NCI-H446 (cell line): ENCODE data around the gene EIF3B.
"Not testable (repeated sequence)": the region's sequence is repeated elsewhere in the genome, so short reads cannot be mapped to it uniquely, and the experiment has no call there.

Experiments
- DNase-seq, 2 experiments: peaks; one replicate each; lab custom pipeline; 2025; lab: John Stamatoyannopoulos, UW

Gene EIF3B

DNA sequence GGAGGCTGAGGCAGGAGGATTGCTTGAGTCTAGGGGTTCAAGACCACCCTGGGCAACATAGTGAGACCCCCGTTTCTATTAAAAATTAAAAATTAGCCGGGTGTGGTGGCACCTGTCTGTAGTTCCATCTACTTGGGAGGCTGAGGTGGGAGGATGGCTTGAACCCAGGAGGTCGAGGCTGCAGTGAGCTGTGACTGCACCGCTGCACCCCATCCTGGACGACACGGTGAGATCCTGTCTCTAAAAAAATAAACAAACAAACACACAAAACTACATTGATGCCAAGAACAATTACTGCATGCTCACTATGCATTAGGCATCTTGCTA lies 48.0 kb downstream of the EIF3B start:
- no peak for DNase-seq

DNA sequence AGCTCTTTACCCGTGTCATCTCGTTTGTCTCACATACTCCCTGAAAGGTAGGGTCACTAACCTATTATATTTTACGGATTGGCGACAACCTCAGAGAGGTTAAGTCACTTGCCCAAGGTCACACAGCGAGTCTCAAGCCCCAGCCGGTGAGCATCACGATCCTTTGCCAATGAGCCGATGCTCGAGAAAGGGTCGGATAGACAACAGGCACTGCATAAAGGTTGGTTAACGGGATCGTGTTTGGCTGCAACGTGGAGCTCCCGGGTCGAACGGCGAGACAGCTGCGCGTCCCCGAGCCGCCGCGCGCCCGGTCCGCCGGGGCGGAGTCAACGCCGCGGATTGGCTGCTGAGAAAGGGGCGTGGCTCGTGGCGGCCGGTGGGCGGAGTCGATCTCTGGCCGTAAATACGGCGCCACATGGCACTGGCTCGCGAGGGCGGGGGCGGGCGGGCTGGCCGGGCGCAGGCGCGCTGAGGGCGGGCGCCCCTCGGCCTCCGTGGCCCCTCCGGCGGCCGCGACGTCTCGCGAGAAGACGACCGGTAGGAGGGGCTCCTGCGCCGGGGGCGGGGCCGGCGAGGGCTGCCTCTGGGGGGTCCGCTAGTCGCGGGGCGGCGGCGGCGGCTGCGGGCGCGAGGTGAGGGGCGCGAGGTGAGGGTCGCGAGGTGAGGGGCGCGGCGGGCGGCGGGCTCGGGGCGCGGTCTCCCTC lies 48.5 kb downstream of the EIF3B start, which contains the start of gene CHST12:
Gene CHST12, plus strand, starts transcription at position 598 of the 704 bp plus-strand sequence. CDS start 29,029 bp downstream, outside the sequence.
- peak; percentile 80 to 98 for DNase-seq

DNA sequence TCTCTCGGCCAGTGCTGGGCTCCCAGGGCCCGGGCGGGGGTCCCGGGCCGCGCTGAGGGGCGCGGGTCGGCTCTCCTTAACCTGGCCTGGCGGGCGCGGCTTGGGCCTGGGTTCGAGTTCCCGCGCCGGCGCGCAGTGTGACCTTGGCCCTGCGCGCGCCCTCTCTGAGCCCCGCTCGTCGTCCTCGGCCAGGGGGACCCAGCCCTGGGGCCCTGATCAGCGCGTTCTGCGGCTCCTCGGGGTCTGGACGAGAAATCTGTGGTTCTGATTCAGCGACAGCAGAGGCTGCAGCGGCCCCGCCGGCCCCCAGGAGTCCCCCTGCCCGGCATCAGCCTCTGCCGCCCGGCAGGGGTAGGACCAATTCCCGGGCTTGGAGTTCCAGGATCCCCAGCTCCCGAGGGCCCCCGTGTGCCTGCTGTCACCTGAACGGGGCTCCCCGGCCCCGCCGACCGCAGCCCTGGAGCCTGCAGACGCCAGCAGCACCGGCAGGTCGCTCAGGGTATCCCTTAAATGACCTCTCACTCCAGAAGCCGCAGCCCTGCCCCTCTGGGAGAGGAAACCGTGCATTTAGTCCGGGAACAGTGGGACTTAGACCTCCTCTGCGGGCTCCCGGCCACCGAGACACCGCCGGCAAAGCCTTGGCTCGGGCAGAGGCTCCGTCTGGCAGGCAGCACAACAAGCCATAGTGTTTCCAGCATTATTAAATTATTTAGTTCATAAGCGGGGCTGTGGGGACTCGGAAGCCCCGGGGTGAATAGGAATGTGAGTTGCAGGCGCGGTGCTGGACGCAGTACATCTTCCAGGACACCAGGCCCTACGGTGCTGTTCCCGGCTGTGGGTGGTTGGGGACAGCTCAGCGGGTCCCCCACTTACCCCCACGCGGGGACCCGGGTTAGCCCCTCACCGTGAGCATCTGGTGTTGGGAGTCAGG lies 49.4 kb downstream of the EIF3B start:
- peak; percentile 7 to 43 for DNase-seq

DNA sequence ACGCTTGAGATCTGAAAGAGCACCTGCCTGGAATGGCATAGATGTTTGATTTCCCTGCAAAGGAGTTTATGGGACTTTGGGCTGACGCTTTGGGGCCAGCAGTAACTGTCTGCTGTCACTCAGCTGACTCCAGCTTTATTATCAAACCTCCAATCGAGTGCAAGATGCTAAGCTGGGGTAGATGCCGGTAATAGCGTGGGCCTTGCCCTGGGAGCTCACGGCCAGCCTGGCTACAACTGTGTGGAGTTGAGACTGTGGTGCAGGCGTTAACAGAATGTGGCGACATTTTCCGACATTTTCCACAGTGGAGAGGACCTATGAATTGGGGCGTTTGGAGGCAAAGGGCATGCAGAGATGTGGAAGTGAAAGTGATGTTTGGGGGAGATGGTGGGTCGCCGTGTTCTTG lies 50.1 kb downstream of the EIF3B start:
- DNase-seq, result no peak

GRCh38 chr7:2405201-2405600 lies 50.6 kb downstream of the EIF3B start:
- no peak for DNase-seq

DNA sequence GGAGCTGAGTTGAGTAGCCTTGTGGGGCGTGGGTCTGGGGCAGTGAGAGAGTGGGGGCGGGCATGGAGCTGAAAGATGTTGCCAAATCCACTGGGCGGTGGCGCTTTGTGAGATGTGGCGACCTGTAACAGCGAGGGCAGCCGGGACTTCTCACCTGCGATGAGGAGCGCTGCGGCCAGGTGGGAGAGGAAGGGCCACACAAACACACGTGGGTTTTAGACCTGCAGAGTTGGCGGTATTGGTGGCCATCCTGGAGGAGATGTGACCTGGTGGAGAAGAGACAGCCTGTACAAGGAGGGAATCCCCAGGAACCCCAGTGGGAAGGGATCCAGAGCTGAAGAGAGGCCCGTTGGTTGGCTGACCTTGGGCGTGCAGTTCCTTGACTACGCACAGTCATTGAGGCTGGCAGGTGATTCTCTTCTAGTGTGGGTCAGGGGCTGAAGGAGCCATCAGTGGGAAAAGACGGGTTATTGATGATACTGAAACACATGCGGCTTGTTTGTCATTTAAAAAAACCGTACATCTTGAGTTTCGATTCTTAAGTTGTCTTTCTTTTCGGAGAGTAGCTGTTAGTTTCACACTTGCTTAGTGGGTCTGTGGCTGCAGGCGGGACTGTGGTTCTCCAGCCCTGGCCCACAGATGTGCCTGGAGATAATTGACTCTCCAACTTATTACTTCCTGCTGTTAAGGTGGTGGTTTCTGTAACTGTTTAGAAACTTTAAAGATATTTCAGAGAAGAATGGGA lies 51.1 kb downstream of the EIF3B start:
- DNase-seq, result no peak

- no peak for DNase-seq
Observed at GRCh38 chr7:2409745-2410414, 55.3 kb downstream of the EIF3B start.

DNA sequence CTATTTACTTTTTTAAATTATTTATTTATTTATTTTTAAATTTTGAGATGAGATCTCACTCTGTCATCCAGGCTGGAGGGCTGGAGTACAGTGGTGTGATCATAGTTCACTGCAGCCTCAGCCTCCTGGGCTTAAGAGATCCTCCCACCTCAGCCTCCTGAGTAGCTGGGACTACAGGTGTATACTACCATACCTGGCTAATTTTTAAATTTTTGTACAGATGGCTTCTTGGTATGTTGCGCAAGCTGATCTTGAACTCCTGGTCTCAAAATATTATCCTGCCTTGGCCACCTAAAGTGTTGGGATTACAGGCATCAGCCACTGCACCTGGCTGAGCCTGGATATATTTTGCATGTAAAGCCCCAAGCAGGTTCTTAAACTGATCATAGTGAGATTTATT lies 56.4 kb downstream of the EIF3B start:
- DNase-seq, result no peak

DNA sequence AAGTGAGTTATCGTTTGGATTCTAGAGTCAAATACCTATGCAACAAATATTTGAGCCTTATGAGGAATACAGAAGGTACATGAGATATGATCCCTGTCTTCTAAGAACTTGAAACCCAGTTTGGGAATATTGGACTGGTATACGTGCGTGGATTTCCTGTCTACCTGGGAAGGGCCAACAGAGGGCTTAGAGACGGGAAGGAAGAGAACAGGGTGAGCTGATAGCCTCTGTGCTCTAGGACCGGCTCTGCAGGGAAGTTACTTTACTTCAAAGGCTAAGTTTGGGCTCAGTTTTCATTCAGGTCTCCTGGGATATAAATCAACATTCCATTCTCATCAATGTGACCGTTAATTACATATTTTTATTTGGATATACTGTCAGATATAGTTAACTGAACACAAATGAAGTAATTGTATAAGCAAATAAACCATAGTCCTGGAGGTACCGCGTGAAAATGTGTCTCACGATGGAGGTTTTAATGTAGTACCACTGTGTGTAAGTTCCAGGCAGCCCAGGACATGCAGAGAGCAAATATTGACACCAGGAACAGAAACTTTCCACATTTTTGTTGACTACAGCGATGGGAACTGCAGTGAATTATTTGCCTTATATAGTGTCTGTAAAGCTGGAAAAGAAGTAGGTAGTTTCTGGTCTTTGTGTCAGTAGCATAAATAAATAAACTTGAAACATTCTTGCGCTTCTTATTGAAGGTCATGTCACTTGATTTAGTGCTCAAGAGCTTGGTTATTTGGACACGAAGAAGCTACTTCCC lies 57.4 kb downstream of the EIF3B start:
- no peak for DNase-seq

DNA sequence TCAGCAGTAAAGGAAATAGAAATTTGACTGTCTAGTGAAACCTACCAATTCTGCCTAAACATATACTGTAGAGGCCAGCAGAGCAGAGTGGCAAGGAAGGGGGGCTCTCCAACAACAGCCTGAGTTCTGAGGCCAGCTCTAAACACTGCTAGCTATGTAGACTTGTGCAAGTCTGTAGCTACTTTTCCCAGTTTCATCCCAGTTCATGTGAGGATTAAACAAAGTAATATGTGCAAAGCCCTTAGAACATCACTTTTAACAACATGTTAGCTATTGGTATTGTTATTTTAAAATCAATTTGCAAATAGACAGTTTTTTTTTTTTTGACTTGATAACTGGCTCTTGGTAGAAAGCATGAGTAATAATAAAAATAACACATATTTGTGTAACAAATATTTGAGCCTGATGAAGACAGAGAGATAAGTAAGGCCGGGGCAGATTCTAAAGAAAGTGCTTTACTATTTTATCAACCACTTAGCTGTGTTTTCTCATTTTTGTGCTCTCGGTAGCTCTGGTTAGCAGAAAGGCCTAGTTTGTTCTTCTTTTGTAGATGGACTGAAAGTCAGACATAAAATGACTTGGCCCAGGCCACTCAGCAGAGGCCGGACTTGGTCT lies 58.1 kb downstream of the EIF3B start:
- DNase-seq, result no peak

GRCh38 chr7:2416063-2416462 lies 61.4 kb downstream of the EIF3B start:
- DNase-seq, result no peak

DNA sequence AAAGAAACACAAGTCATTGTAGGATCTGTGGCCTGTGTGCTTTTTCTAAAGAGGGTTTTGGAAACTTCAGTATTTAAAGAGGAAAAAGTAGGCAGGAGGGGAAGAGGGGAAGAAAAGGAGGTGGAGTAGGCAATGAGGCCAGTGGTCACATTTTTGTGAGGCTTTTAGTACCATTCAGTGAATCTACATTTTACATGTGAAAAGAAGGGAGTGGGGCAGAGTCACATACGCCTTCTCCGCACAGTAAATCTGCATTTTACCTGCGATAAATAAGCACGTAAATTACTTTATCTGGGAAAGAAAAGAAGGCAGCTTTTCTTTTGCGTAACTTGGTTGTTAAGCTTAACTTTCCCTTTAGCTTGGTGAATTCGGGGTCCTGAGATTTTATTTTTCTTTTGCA lies 62.0 kb downstream of the EIF3B start:
- no peak for DNase-seq

DNA sequence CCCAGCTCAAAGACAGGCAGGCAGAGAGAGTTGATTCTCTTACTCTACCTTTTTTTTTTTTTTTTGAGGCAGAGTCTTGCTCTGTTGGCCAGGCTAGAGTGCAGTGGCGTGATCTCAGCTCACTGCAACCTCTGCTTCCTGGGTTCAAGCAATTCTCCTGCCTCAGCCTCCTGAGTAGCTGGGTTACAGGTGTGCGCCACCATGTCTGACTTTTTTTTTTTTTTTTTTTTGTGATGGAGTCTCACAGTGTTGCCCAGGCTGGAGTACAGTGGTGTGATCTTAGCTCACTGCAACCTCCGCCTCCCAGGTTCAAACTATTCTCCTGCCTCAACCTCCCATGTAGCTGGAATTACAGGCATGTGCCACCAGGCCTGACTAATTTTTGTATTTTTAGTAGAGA lies 62.6 kb downstream of the EIF3B start:
- DNase-seq, result not testable (repeated sequence)

DNA sequence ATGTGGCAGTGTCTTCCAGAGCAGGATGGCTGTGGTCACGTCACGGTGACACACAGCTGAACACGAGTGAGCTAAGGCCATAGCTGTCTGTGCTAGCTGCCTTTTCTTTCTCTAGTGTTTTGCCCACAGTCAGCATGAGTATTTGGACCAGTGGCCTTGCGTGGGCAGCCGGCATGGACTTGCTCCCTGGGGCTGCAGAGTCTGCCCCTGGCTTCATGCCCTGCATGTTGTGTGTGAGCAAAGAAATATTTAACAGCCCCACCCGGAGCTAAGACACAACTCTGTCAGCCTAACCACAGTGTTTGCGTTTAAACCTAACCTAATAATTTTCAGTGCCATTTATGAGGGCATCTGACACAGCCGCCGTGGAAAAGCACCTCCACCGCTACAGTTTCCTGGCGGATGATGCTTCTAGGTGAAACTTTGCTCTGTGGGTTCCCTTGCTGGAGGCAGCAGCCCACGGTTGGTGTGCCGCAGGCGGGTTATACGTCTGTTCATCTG lies 63.4 kb downstream of the EIF3B start:
- no peak for DNase-seq

- DNase-seq, result no peak
Observed at GRCh38 chr7:2420216-2420933, 65.7 kb downstream of the EIF3B start.

DNA sequence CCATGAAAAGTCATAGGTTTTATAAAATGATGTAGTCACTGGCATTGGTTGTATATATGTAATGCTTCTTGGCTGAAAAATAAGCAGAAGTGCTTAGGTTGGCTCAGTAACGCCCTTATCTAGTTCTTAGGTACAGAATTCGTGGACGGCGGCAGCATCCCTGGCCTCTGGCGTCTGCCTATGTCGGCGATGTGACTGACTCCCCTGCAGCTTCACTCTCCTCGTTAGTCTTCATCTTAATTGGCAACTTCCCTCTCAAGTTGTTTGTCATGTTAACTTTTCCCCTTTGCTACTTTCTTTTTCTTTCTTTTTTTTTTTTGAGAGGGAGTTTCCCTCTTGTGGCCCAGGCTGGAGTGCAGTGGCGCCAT lies 67.3 kb downstream of the EIF3B start:
- DNase-seq, result no peak

GRCh38 chr7:2425749-2426148 lies 71.1 kb downstream of the EIF3B start:
- DNase-seq, result no peak
